AG04450 (cell line): Measurements from ENCODE around the gene SAP130. TPM values are rescaled to one million over a fixed set of nuclear protein-coding genes. Genes with fewer than 3 reads are reported as not detected.

Source experiments
- CTCF ChIA-PET: fragments of 300-600, 350-600 bp; formaldehyde crosslinking; extraction: SDS; loops from one replicate; lab custom pipeline; 2022; ENCODE audit warnings: antibody characterized with exemption, inconsistent platforms; lab: Charles Lee
- POLR2A ChIA-PET: fragments of 350-600 bp; formaldehyde crosslinking; extraction: SDS; loops from one replicate; lab custom pipeline; 2021; ENCODE audit warnings: antibody characterized with exemption, inconsistent platforms; lab: Yijun Ruan, JAX
- DNase-seq: peaks from one replicate; pipeline ENCODE4 v3.0.0-alpha.2; 2011; ENCODE audit warnings: low read depth, low spot score
- H3K27ac ChIP-seq: one replicate; pipeline ENCODE4 v1.5.1; 2012; ENCODE audit warnings: low read depth, low read length, control low read depth
- H3K27me3 ChIP-seq: one replicate; pipeline ENCODE4 v1.6.0; 2012; ENCODE audit warnings: low read length; ENCODE audit not compliant: control insufficient read depth, insufficient read depth
- H3K4me3 ChIP-seq: 2 replicates; pipeline ENCODE4 v1.5.1; 2011; ENCODE audit warnings: mild to moderate bottlenecking, low read depth, low read length, control low read depth
- H3K9me3 ChIP-seq: 2 replicates; pipeline ENCODE4 v1.5.1; 2012; ENCODE audit warnings: low read length; ENCODE audit not compliant: control insufficient read depth, insufficient read depth
- CTCF ChIP-seq: IDR thresholded peaks from 2 replicates; pipeline ENCODE4 v1.5.1; 2011; ENCODE audit warnings: low read depth, low read length, control low read depth, inconsistent platforms
- polyA plus RNA-seq: library from polyadenylated mRNA; depleted of rRNA; stranded (reverse); fragments of >200 nt; gene quantifications from 2 replicates; pipeline ENCODE4 v1.2.3, GENCODE V29; 2011

Gene SAP130
- polyA plus RNA-seq, 1 experiment = 13.3 TPM

GRCh38 chr2:127927384-127927783 is 100.5 kb downstream of the SAP130 start:
- TF ChIP-seq CTCF = no peak
- no peaks in the 10 kb centered on the region for H3K27me3 ChIP-seq
- no peaks in the 10 kb centered on the region for H3K9me3 ChIP-seq
- no peak for DNase-seq
- POLR2A ChIA-PET = no interaction called here
- CTCF ChIA-PET = interaction anchor here (0.7 kb wide), 2 partner anchors 277 to 336 kb away, joined by 4 to 5 read pairs; no protein-coding TSS in a partner anchor
- H3K4me3 ChIP-seq = no peak overlapping the region
- no peak overlapping the region for H3K27ac ChIP-seq

DNA sequence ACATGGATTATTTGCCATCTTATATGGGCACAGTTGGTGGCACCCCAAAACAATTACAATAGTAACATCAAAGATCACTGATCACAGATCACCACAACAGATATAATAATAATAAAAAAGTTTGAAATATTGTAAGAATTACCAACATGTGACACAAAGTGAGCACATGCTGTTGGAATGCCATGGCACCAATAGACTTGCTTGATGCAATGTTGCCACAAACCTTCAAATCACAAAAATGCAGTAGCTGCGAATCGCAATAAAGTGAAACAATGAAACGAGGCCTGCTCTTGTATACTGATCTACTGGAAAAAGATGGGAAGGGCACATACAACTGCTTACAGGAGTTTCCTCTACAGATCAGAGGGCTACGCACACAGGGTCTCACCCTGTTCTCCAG is 109.9 kb downstream of the SAP130 start:
- H3K27me3 ChIP-seq = no peaks in the 10 kb centered on the region
- TF ChIP-seq CTCF = no peak
- H3K27ac ChIP-seq = no peak overlapping the region
- ChIA-PET CTCF (no interaction called here), POLR2A (interaction anchor here (0.6 kb wide), 1 partner anchor 8 kb away, joined by 11 read pairs; no protein-coding TSS in a partner anchor)
- DNase-seq = no peak
- no peaks in the 10 kb centered on the region for H3K9me3 ChIP-seq
- no peak overlapping the region for H3K4me3 ChIP-seq

DNA sequence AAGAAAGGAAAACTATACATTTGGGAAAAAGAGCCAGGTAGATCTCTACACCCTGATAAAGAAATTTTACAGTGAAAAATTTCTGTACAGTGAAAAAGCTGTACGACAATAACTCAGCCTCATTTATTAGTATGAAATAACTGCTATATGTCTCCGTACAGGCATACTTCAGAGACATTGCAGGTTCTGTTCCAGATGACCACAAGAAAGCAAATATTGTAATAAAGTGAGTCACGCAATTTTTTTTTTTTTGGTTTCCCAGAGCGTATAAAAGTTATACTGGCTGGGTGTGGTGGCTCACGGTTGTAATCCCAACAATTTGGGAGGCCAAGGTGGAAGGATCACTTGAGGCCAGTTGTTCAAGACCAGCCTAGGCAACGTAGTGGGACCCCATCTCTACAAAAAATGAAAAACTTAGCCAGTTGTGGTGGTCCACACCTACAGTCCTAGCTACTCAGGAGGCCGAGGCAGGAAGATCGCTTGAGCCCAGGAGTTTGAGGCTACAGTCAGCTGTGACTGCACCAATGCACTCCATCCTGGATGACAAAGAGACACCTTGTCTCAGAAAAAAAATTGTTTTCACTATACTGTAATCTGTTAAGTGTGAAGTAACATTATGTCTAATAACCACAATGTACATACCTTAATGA is 113.9 kb downstream of the SAP130 start:
- no peaks in the 10 kb centered on the region for H3K27me3 ChIP-seq

GRCh38 chr2:127911737-127912136 is 116.1 kb downstream of the SAP130 start:
- no peak for DNase-seq
- H3K27me3 ChIP-seq = no peaks in the 10 kb centered on the region

More for the DNA sequence above, 113.9 kb downstream of the SAP130 start:
- Histone ChIP-seq H3K9me3 (no peaks in the 10 kb centered on the region), H3K4me3 (no peak overlapping the region), H3K27ac (no peak overlapping the region)
- no peak for TF ChIP-seq CTCF
- CTCF ChIA-PET = no interaction called here
- no peak for DNase-seq
- POLR2A ChIA-PET = no interaction called here

More at GRCh38 chr2:127911737-127912136, 116.1 kb downstream of the SAP130 start:
- Histone ChIP-seq H3K27ac (no peak overlapping the region), H3K9me3 (no peaks in the 10 kb centered on the region), H3K4me3 (no peak overlapping the region)
- no peak for TF ChIP-seq CTCF
- CTCF ChIA-PET = no interaction called here
- POLR2A ChIA-PET = no interaction called here
